HG03039 (cell line): Measurements from ENCODE around the gene NF1.
"Not testable (repeated sequence)": the region's sequence is repeated elsewhere in the genome, so short reads cannot be mapped to it uniquely, and the experiment has no call there.

ENCODE experiments used
- ATAC-seq: cut with Tn5 transposase; IDR thresholded peaks from one replicate; pipeline ENCODE4 v1.9.1; 2021; ENCODE audit warnings: mild to moderate bottlenecking, moderate library complexity; ENCODE audit not compliant: unreplicated experiment

Gene NF1

GRCh38 chr17:31176143-31176542 lies 81.4 kb downstream of the NF1 start:
- ATAC-seq, result not testable (repeated sequence)

GRCh38 chr17:31178951-31179350 lies 84.2 kb downstream of the NF1 start:
- not testable (repeated sequence) for ATAC-seq

- no peak for ATAC-seq
Measured at GRCh38 chr17:31195305-31195704, 100.5 kb downstream of the NF1 start.

- ATAC-seq, result no peak
Measured at GRCh38 chr17:31198026-31198425, 103.2 kb downstream of the NF1 start.

- not testable (repeated sequence) for ATAC-seq
Measured at GRCh38 chr17:31198666-31199065, 103.9 kb downstream of the NF1 start.

- no peak for ATAC-seq
Measured at GRCh38 chr17:31200287-31200686, 105.5 kb downstream of the NF1 start.

GRCh38 chr17:31202968-31203367 lies 108.2 kb downstream of the NF1 start:
- no peak for ATAC-seq

GRCh38 chr17:31211352-31212012 lies 116.7 kb downstream of the NF1 start:
- no peak for ATAC-seq

- no peak for ATAC-seq
Measured at GRCh38 chr17:31216031-31216751, 121.4 kb downstream of the NF1 start.

- no peak for ATAC-seq
Measured at GRCh38 chr17:31224366-31224765, 129.6 kb downstream of the NF1 start.

- ATAC-seq, result no peak
Measured at GRCh38 chr17:31225831-31226230, 131.1 kb downstream of the NF1 start.

- no peak for ATAC-seq
Measured at GRCh38 chr17:31226373-31226772, 131.6 kb downstream of the NF1 start.

- ATAC-seq, result no peak
Measured at GRCh38 chr17:31226950-31227349, 132.2 kb downstream of the NF1 start.

- ATAC-seq, result no peak
Measured at GRCh38 chr17:31231852-31232251, 137.1 kb downstream of the NF1 start.

GRCh38 chr17:31235110-31235509 lies 140.3 kb downstream of the NF1 start:
- no peak for ATAC-seq

- ATAC-seq, result no peak
Measured at GRCh38 chr17:31236137-31236536, 141.4 kb downstream of the NF1 start.

GRCh38 chr17:31236712-31237111 lies 141.9 kb downstream of the NF1 start:
- no peak for ATAC-seq

- ATAC-seq, result no peak
Measured at GRCh38 chr17:31241116-31241515, 146.3 kb downstream of the NF1 start.

GRCh38 chr17:31248986-31249834 lies 154.4 kb downstream of the NF1 start:
- ATAC-seq, result no peak

GRCh38 chr17:31249835-31250141 lies 155.0 kb downstream of the NF1 start:
- no peak for ATAC-seq

- ATAC-seq, result no peak
Measured at GRCh38 chr17:31250229-31250628, 155.5 kb downstream of the NF1 start.
